HCT116 (cell line): ENCODE data around the gene AP5Z1.

ENCODE experiments used
- ELF1 ChIP-seq: IDR thresholded peaks from 2 replicates; pipeline ENCODE4 v1.6.1; 2012; ENCODE audit warnings: low read depth, borderline replicate concordance
- EZH2 ChIP-seq: fragments of 200-600 bp; sonication (generic); IDR thresholded peaks from 2 replicates; pipeline ENCODE4 v1.6.1; 2017; ENCODE audit warnings: antibody characterized with exemption, mixed run types
- EZH2phosphoT487 ChIP-seq: fragments of 200-600 bp; IDR thresholded peaks from 2 replicates; pipeline ENCODE4 v1.6.1; 2018; ENCODE audit warnings: antibody characterized with exemption, borderline replicate concordance
- JUND ChIP-seq: IDR thresholded peaks from 2 replicates; pipeline ENCODE4 v1.6.1; 2012
- POLR2A ChIP-seq: IDR thresholded peaks from 2 replicates; pipeline ENCODE4 v1.7.0; 2011; ENCODE audit warnings: borderline replicate concordance; ENCODE audit not compliant: insufficient read depth, insufficient read length; ENCODE audit errors: extremely low read depth
- POLR2AphosphoS5 ChIP-seq: IDR thresholded peaks from 2 replicates; pipeline ENCODE4 v1.6.1; 2011; ENCODE audit warnings: mild to moderate bottlenecking, low read depth, low read length, moderate library complexity
- RAD21 ChIP-seq: IDR thresholded peaks from 2 replicates; pipeline ENCODE4 v1.6.1; 2012; ENCODE audit warnings: low read depth, mild to moderate bottlenecking
- SIN3A ChIP-seq: IDR thresholded peaks from 2 replicates; pipeline ENCODE4 v1.6.1; 2012; ENCODE audit warnings: low read depth
- SP1 ChIP-seq: IDR thresholded peaks from 2 replicates; pipeline ENCODE4 v1.6.1; 2012; ENCODE audit warnings: low read depth
- TF ChIP-seq, protein P1 (sequence below), 3 experiments: fragments of 200-600 bp in 1 of 3; sonication (generic) in 1 of 3; IDR thresholded peaks in 2 of 3; conservative IDR thresholded peaks in 1 of 3; 2 replicates each; pipeline ENCODE4 v1.5.1; 2012 to 2017; ENCODE audit warnings: low read depth in 2 of 3, low read length in 2 of 3, antibody characterized with exemption in 1 of 3, borderline replicate concordance in 1 of 3, control low read depth in 1 of 3, mild to moderate bottlenecking in 1 of 3, mixed read lengths in 1 of 3, mixed run types in 1 of 3, moderate library complexity in 1 of 3; ENCODE audit not compliant: insufficient read depth in 1 of 3
- TF ChIP-seq, protein P2 (sequence below): IDR thresholded peaks from 2 replicates; pipeline ENCODE4 v1.6.1; 2011; ENCODE audit warnings: mild to moderate bottlenecking, low read length, moderate library complexity; ENCODE audit not compliant: insufficient replicate concordance; ENCODE audit errors: extremely low read depth
- TF ChIP-seq, protein P3 (sequence below): IDR thresholded peaks from 2 replicates; pipeline ENCODE4 v1.6.1; 2012

- TF ChIP-seq, protein P1, sequence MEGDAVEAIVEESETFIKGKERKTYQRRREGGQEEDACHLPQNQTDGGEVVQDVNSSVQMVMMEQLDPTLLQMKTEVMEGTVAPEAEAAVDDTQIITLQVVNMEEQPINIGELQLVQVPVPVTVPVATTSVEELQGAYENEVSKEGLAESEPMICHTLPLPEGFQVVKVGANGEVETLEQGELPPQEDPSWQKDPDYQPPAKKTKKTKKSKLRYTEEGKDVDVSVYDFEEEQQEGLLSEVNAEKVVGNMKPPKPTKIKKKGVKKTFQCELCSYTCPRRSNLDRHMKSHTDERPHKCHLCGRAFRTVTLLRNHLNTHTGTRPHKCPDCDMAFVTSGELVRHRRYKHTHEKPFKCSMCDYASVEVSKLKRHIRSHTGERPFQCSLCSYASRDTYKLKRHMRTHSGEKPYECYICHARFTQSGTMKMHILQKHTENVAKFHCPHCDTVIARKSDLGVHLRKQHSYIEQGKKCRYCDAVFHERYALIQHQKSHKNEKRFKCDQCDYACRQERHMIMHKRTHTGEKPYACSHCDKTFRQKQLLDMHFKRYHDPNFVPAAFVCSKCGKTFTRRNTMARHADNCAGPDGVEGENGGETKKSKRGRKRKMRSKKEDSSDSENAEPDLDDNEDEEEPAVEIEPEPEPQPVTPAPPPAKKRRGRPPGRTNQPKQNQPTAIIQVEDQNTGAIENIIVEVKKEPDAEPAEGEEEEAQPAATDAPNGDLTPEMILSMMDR (IDR thresholded peaks at IDR 0.05 in 2 of 3, conservative IDR thresholded peaks at IDR 0.05 in 1 of 3; ENCODE audit: borderline replicate concordance in 1 of 3, insufficient read depth in 1 of 3, low read depth in 2 of 3, low read length in 2 of 3) = no peak
- TF ChIP-seq SIN3A (no peak), JUND (no peak), EZH2phosphoT487 (no peak), ELF1 (no peak), RAD21 (no peak), POLR2A (no peak), EZH2 (no peak), POLR2AphosphoS5 (no peak), SP1 (no peak)
- TF ChIP-seq, protein P2, sequence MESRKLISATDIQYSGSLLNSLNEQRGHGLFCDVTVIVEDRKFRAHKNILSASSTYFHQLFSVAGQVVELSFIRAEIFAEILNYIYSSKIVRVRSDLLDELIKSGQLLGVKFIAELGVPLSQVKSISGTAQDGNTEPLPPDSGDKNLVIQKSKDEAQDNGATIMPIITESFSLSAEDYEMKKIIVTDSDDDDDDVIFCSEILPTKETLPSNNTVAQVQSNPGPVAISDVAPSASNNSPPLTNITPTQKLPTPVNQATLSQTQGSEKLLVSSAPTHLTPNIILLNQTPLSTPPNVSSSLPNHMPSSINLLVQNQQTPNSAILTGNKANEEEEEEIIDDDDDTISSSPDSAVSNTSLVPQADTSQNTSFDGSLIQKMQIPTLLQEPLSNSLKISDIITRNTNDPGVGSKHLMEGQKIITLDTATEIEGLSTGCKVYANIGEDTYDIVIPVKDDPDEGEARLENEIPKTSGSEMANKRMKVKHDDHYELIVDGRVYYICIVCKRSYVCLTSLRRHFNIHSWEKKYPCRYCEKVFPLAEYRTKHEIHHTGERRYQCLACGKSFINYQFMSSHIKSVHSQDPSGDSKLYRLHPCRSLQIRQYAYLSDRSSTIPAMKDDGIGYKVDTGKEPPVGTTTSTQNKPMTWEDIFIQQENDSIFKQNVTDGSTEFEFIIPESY = no peak
- TF ChIP-seq, protein P3, sequence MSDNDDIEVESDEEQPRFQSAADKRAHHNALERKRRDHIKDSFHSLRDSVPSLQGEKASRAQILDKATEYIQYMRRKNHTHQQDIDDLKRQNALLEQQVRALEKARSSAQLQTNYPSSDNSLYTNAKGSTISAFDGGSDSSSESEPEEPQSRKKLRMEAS = no peak
Observed at GRCh38 chr7:4825081-4825480, 49.7 kb downstream of the AP5Z1 start.
